Upper lobe of right lung (tissue), 1 donor: Measurements from ENCODE around the gene GGACT. TPM values are rescaled to one million over a fixed set of nuclear protein-coding genes. Genes with fewer than 3 reads are reported as not detected.
"Not testable (repeated sequence)": the region's sequence is repeated elsewhere in the genome, so short reads cannot be mapped to it uniquely, and the experiment has no call there.

ENCODE experiments used
- ATAC-seq: fragments of 200-7000 bp; cut with Tn5 transposase; one replicate; pipeline ENCODE4 v1.9.1; 2020; ENCODE audit warnings: mild to moderate bottlenecking, moderate library complexity
- DNase-seq: peaks from one replicate; pipeline ENCODE4 v3.0.0-alpha.2; 2020
- H3K27ac ChIP-seq: fragments of 200-600 bp; one replicate; pipeline ENCODE4 v1.8.0; 2022
- H3K27me3 ChIP-seq: fragments of 200-600 bp; one replicate; pipeline ENCODE4 v1.8.0; 2022; ENCODE audit warnings: mild to moderate bottlenecking
- H3K36me3 ChIP-seq: fragments of 200-600 bp; one replicate; pipeline ENCODE4 v1.8.0; 2022
- H3K4me1 ChIP-seq: fragments of 200-600 bp; one replicate; pipeline ENCODE4 v1.8.0; 2022
- H3K4me3 ChIP-seq: fragments of 200-600 bp; one replicate; pipeline ENCODE4 v1.8.0; 2022; ENCODE audit warnings: mild to moderate bottlenecking
- H3K9me3 ChIP-seq: fragments of 200-600 bp; one replicate; pipeline ENCODE4 v1.8.0; 2022
- CTCF ChIP-seq: fragments of 200-600 bp; IDR thresholded peaks from one replicate; pipeline ENCODE4 v1.8.0; 2022; ENCODE audit warnings: antibody characterized with exemption
- intact Hi-C: fragments of 100-400 bp; cut with DNase I; formaldehyde crosslinking; loops from one replicate; pipeline ENCODE4 v1.11.0; 2022
- total RNA-seq: library from RNA; stranded (reverse); fragmentation: NEBNext Ultra II Directional; extraction: Animal tissue kit (Norgen Biotek cat#: 25700); gene quantifications from one replicate; pipeline ENCODE4 v1.2.1, GENCODE V29; 2021
- donor health status: DM: no; HTN: yes; CAD: no; lungs with severe emphysema.

GGACT gene
- total RNA-seq, 1 donor from 2014 or later: 4.7 TPM

GRCh38 chr13:100584896-100585295 lies 3.7 kb downstream of the GGACT start:
- DNase-seq (no peak), ATAC-seq (no peak)
- Histone ChIP-seq H3K36me3 (no peaks in the 10 kb centered on the region), H3K9me3 (no peaks in the 10 kb centered on the region), H3K4me1 (peaks cover 6% of the 10 kb centered on the region), H3K27ac (no peak overlapping the region), H3K27me3 (no peaks in the 10 kb centered on the region), H3K4me3 (no peak overlapping the region)
- intact Hi-C loops: no loop called here
- no peak for TF ChIP-seq CTCF

GRCh38 chr13:100581504-100581903 lies 7.1 kb downstream of the GGACT start:
- H3K27ac ChIP-seq: no peak overlapping the region
- no peaks in the 10 kb centered on the region for H3K36me3 ChIP-seq
- H3K4me1 ChIP-seq: no peaks in the 10 kb centered on the region
- H3K9me3 ChIP-seq: no peaks in the 10 kb centered on the region
- TF ChIP-seq CTCF: no peak
- ATAC-seq (no peak), DNase-seq (no peak)
- no peak overlapping the region for H3K4me3 ChIP-seq
- intact Hi-C loops: no loop called here
- no peaks in the 10 kb centered on the region for H3K27me3 ChIP-seq

GRCh38 chr13:100581030-100581429 lies 7.6 kb downstream of the GGACT start:
- Histone ChIP-seq H3K4me1 (no peaks in the 10 kb centered on the region), H3K36me3 (no peaks in the 10 kb centered on the region), H3K9me3 (no peaks in the 10 kb centered on the region), H3K4me3 (no peak overlapping the region), H3K27me3 (no peaks in the 10 kb centered on the region), H3K27ac (no peak overlapping the region)
- no peak for DNase-seq
- no peak for TF ChIP-seq CTCF
- no peak for ATAC-seq
- intact Hi-C loops: no loop called here

GRCh38 chr13:100580045-100580444 lies 8.5 kb downstream of the GGACT start:
- no peaks in the 10 kb centered on the region for H3K36me3 ChIP-seq
- no peak for ATAC-seq
- DNase-seq: no peak
- intact Hi-C loops: no loop called here
- no peaks in the 10 kb centered on the region for H3K9me3 ChIP-seq
- H3K27me3 ChIP-seq: no peaks in the 10 kb centered on the region
- TF ChIP-seq CTCF: no peak
- no peak overlapping the region for H3K27ac ChIP-seq
- no peaks in the 10 kb centered on the region for H3K4me1 ChIP-seq
- no peak overlapping the region for H3K4me3 ChIP-seq

- H3K27ac ChIP-seq, ATAC-seq, H3K9me3 ChIP-seq, DNase-seq, H3K36me3 ChIP-seq, intact Hi-C loops, H3K4me1 ChIP-seq, H3K4me3 ChIP-seq, H3K27me3 ChIP-seq: not testable (repeated sequence)
Measured at GRCh38 chr13:100577239-100577638, 11.3 kb downstream of the GGACT start.

- DNase-seq (no peak), ATAC-seq (peak; percentile 95)
- intact Hi-C loops: no loop called here
Measured at GRCh38 chr13:100573121-100573520, 15.5 kb downstream of the GGACT start.

More at GRCh38 chr13:100573121-100573520, 15.5 kb downstream of the GGACT start:
- H3K9me3 ChIP-seq: no peaks in the 10 kb centered on the region
- no peaks in the 10 kb centered on the region for H3K4me1 ChIP-seq
- TF ChIP-seq CTCF: peak; percentile 74
- H3K36me3 ChIP-seq: no peaks in the 10 kb centered on the region
- no peak overlapping the region for H3K27ac ChIP-seq
- no peaks in the 10 kb centered on the region for H3K27me3 ChIP-seq
- H3K4me3 ChIP-seq: no peak overlapping the region
